ENCODE results near the gene ADGRD1. TPM values are rescaled to one million over a fixed set of nuclear protein-coding genes. Genes with fewer than 3 reads are reported as not detected.

Gene ADGRD1
- total and polyA plus RNA-seq, 2 of the 8 experiments (the other 6 are each of a cell fraction or from before 2014, with no cell fraction given) = 0.36 to 0.48 TPM

DNA sequence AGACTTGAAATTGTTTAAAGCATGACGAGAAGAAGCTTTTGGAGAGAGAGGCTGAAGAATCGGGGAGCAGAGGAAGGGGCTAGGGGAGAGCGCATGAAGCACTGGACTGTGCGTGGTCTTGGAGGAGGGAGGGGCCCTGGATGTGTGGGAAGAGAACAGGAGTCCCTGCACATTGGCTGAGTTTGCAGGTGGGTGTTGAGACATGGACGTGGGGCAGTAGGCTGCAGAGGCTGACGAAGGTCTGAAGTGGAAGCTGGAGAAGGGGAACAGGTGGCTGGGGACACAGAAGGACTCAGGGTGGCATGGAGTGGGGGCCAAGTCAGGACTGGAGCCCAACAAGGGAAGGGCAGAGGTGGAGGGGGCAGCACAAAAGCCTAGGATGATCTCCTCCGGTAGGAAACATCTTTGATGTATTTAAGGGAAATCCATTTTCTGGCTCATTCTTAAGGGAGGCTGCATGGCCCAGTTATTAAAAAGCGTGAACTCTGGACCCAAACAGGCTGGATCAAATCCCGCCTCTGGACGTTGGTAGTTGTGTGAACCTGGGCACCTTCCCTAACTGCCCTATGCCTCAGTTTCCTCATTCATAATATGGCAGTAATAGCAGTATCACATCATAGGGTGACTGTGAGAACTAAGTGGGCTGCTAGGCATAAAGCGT is 29.0 kb downstream of the ADGRD1 start (continued):
- TF ChIP-seq CTBP2 (IDR thresholded peaks at IDR 0.05; ENCODE audit: borderline replicate concordance, insufficient read depth, insufficient read length, low read length) = no peak

Data from H1 (cell line).